HepG2 (cell line): ENCODE results near the gene TENT4B. TPM values are rescaled to one million over a fixed set of nuclear protein-coding genes. Genes with fewer than 3 reads are reported as not detected.

Source experiments
- CENPT ChIP-seq: sonication (generic); formaldehyde crosslinking; IDR thresholded peaks from 2 replicates; pipeline ENCODE4 v1.8.0; 2022; ENCODE audit warnings: low read depth, mild to moderate bottlenecking, moderate library complexity, missing genetic modification reagents
- E2F2 ChIP-seq: sonication (generic); formaldehyde crosslinking; IDR thresholded peaks from 2 replicates; pipeline ENCODE4 v1.4.0; 2020; ENCODE audit warnings: missing genetic modification reagents, borderline replicate concordance
- GLI4 ChIP-seq: sonication (generic); formaldehyde crosslinking; IDR thresholded peaks from 2 replicates; pipeline ENCODE4 v1.5.1; 2020; ENCODE audit warnings: missing genetic modification reagents, mild to moderate bottlenecking, moderate library complexity, borderline replicate concordance
- HDAC1 ChIP-seq: sonication (generic); formaldehyde crosslinking; IDR thresholded peaks from 2 replicates; pipeline ENCODE4 v1.5.1; 2020; ENCODE audit warnings: mild to moderate bottlenecking, missing genetic modification reagents
- HDAC6 ChIP-seq: fragments of 200-600 bp; sonication (generic); IDR thresholded peaks from 2 replicates; pipeline ENCODE4 v1.7.0; 2017; ENCODE audit warnings: mild to moderate bottlenecking, antibody characterized with exemption, low read length, low read depth
- HIVEP1 ChIP-seq: sonication (generic); formaldehyde crosslinking; IDR thresholded peaks from 2 replicates; pipeline ENCODE4 v1.4.0; 2020; ENCODE audit warnings: mild to moderate bottlenecking, missing genetic modification reagents
- HNRNPLL ChIP-seq: fragments of 200-400 bp; formaldehyde crosslinking; IDR thresholded peaks from 2 replicates; pipeline ENCODE4 v1.6.1; 2017; ENCODE audit warnings: mild to moderate bottlenecking, low read depth, low read length; ENCODE audit not compliant: poor library complexity, severe bottlenecking
- ISL2 ChIP-seq: sonication (generic); formaldehyde crosslinking; IDR thresholded peaks from 2 replicates; pipeline ENCODE4 v1.5.0; 2020; ENCODE audit warnings: missing genetic modification reagents
- KLF6 ChIP-seq: IDR thresholded peaks from 2 replicates; pipeline ENCODE4 v1.8.0; 2016; ENCODE audit warnings: missing biosample characterization, missing genetic modification reagents
- SP2 ChIP-seq: sonication (generic); formaldehyde crosslinking; IDR thresholded peaks from 2 replicates; pipeline ENCODE4 v1.5.1; 2020; ENCODE audit warnings: mild to moderate bottlenecking, missing genetic modification reagents
- SUZ12 ChIP-seq: fragments of 150-350 bp; IDR thresholded peaks from 2 replicates; pipeline ENCODE4 v1.6.1; 2014; ENCODE audit warnings: low read depth, low read length
- TBX2 ChIP-seq: sonication (generic); formaldehyde crosslinking; IDR thresholded peaks from 2 replicates; pipeline ENCODE4 v1.5.0; 2020; ENCODE audit warnings: missing genetic modification reagents, mild to moderate bottlenecking, borderline replicate concordance
- UBTF ChIP-seq: sonication (generic); formaldehyde crosslinking; IDR thresholded peaks from 2 replicates; pipeline ENCODE4 v1.4.0; 2020; ENCODE audit warnings: mild to moderate bottlenecking, missing genetic modification reagents
- ZNF354B ChIP-seq: sonication (generic); formaldehyde crosslinking; IDR thresholded peaks from 2 replicates; pipeline ENCODE4 v1.8.0; 2022; ENCODE audit warnings: mild to moderate bottlenecking, missing genetic modification reagents
- ZNF383 ChIP-seq: sonication (generic); formaldehyde crosslinking; IDR thresholded peaks from 2 replicates; pipeline ENCODE4 v1.4.0; 2020; ENCODE audit warnings: missing genetic modification reagents, mild to moderate bottlenecking, borderline replicate concordance
- ZNF501 ChIP-seq: sonication (generic); formaldehyde crosslinking; IDR thresholded peaks from 2 replicates; pipeline ENCODE4 v1.5.1; 2020; ENCODE audit warnings: mild to moderate bottlenecking, moderate library complexity, missing genetic modification reagents
- ZNF510 ChIP-seq: sonication (generic); formaldehyde crosslinking; IDR thresholded peaks from 2 replicates; pipeline ENCODE4 v1.4.0; 2020; ENCODE audit warnings: low read depth, mild to moderate bottlenecking, missing genetic modification reagents
- ZNF562 ChIP-seq: sonication (generic); formaldehyde crosslinking; IDR thresholded peaks from 2 replicates; pipeline ENCODE4 v1.8.0; 2022; ENCODE audit warnings: missing genetic modification reagents, borderline replicate concordance
- polyA plus RNA-seq, 8 experiments: library from polyadenylated mRNA; depleted of rRNA in 3 of 8; stranded (reverse) in 7 of 8; unstranded in 1 of 8; fragments of >200 nt; fragmentation: Illumina TruSeq in 4 of 8; extraction: Trizol in 4 of 8; gene quantifications; 2 replicates each; pipeline versions ENCODE4 v1.2.1 to v1.2.3, GENCODE V29; 2011 to 2016; ENCODE audit warnings: low read depth in 4 of 8, missing spikeins in 1 of 8, mixed read lengths in 1 of 8; ENCODE audit not compliant: insufficient read depth in 1 of 8
- total RNA-seq, 5 experiments: library from RNA; depleted of rRNA; stranded (reverse); fragments of >200 nt; fragmentation: Illumina TruSeq; extraction: Trizol; gene quantifications; 2 replicates each; pipeline ENCODE4 v1.2.3, GENCODE V29; 2016; ENCODE audit warnings: low read depth in 1 of 5
- TF ChIP-seq, protein P1 (sequence below): sonication (generic); formaldehyde crosslinking; IDR thresholded peaks from 2 replicates; pipeline ENCODE4 v1.4.0; 2020; ENCODE audit warnings: mild to moderate bottlenecking, missing genetic modification reagents
- TF ChIP-seq, protein P2 (sequence below): sonication (generic); formaldehyde crosslinking; IDR thresholded peaks from 2 replicates; pipeline ENCODE4 v1.4.0; 2020; ENCODE audit warnings: missing genetic modification reagents
- TF ChIP-seq, protein P3 (sequence below): sonication (generic); formaldehyde crosslinking; IDR thresholded peaks from 2 replicates; pipeline ENCODE4 v1.8.0; 2023; ENCODE audit warnings: mild to moderate bottlenecking, missing genetic modification reagents
- TF ChIP-seq, protein P4 (sequence below): sonication (generic); formaldehyde crosslinking; conservative IDR thresholded peaks from 2 replicates; pipeline ENCODE4 v1.8.0; 2022; ENCODE audit warnings: low read depth, missing genetic modification reagents

TENT4B gene
- total and polyA plus RNA-seq, 2 of the 13 experiments (the other 11 are each of a cell fraction or from before 2014, with no cell fraction given), result 15.0 to 32.8 TPM

GRCh38 chr16:50153596-50154419 is 702 bp downstream of the TENT4B start (continued):
- TF ChIP-seq, protein P1, sequence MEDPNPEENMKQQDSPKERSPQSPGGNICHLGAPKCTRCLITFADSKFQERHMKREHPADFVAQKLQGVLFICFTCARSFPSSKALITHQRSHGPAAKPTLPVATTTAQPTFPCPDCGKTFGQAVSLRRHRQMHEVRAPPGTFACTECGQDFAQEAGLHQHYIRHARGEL (CRISPR knock-in tag), result 0 out of 2 replicates have a peak, but pooled peaks have one; percentile 27
- 0 out of 2 replicates have a peak, but pooled peaks have one; percentile 19 for TF ChIP-seq KLF6 (CRISPR knock-in tag)
- peak; percentile 76 for TF ChIP-seq UBTF (CRISPR knock-in tag)
- TF ChIP-seq HDAC1, result peak; percentile 67; the same call in 1 of the 2 replicates
- TF ChIP-seq ZNF383 (CRISPR knock-in tag), result 0 out of 2 replicates have a peak, but pooled peaks have one; percentile 89
- TF ChIP-seq E2F2 (CRISPR knock-in tag), result peak; percentile 61; the same call in 1 of the 2 replicates
- peak; percentile 87 for TF ChIP-seq GLI4
- TF ChIP-seq HDAC6, result no peak
- peak; percentile 73; the same call in 1 of the 2 replicates for TF ChIP-seq ZNF501 (CRISPR knock-in tag)
- TF ChIP-seq, protein P2, sequence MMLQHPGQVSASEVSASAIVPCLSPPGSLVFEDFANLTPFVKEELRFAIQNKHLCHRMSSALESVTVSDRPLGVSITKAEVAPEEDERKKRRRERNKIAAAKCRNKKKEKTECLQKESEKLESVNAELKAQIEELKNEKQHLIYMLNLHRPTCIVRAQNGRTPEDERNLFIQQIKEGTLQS (CRISPR knock-in tag), result peak; percentile 39; the same call in 1 of the 2 replicates
- TF ChIP-seq ZNF510, result no peak
- TF ChIP-seq TBX2, result peak; percentile 74
- TF ChIP-seq SP2 (CRISPR knock-in tag), result peak; percentile 45
- 0 out of 2 replicates have a peak, but pooled peaks have one; percentile 17 for TF ChIP-seq ISL2 (CRISPR knock-in tag)
- TF ChIP-seq, protein P3, sequence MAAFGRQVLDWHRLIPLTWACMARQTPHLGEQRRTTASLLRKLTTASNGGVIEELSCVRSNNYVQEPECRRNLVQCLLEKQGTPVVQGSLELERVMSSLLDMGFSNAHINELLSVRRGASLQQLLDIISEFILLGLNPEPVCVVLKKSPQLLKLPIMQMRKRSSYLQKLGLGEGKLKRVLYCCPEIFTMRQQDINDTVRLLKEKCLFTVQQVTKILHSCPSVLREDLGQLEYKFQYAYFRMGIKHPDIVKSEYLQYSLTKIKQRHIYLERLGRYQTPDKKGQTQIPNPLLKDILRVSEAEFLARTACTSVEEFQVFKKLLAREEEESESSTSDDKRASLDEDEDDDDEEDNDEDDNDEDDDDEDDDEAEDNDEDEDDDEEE (CRISPR knock-in tag), result peak; percentile 36; the same call in 1 of the 2 replicates
- TF ChIP-seq ZNF562, result no peak
- peak; percentile 73; the same call in 1 of the 2 replicates for TF ChIP-seq ZNF354B
- TF ChIP-seq CENPT, result peak; percentile 74; the same call in 1 of the 2 replicates
- no peak for TF ChIP-seq HIVEP1 (CRISPR knock-in tag)
- no peak for TF ChIP-seq SUZ12
- TF ChIP-seq HNRNPLL, result peak; percentile 47
- TF ChIP-seq, protein P4, sequence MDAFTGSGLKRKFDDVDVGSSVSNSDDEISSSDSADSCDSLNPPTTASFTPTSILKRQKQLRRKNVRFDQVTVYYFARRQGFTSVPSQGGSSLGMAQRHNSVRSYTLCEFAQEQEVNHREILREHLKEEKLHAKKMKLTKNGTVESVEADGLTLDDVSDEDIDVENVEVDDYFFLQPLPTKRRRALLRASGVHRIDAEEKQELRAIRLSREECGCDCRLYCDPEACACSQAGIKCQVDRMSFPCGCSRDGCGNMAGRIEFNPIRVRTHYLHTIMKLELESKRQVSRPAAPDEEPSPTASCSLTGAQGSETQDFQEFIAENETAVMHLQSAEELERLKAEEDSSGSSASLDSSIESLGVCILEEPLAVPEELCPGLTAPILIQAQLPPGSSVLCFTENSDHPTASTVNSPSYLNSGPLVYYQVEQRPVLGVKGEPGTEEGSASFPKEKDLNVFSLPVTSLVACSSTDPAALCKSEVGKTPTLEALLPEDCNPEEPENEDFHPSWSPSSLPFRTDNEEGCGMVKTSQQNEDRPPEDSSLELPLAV, result no peak
